GM03348 (cell line): Measurements from ENCODE around the gene BACH2.
"Not testable (repeated sequence)": the region's sequence is repeated elsewhere in the genome, so short reads cannot be mapped to it uniquely, and the experiment has no call there.

ENCODE experiments used
- DNase-seq: peaks from one replicate; pipeline ENCODE4 v3.0.0; 2012; ENCODE audit warnings: low spot score

Gene BACH2

GRCh38 chr6:90062667-90063066 lies 234.0 kb downstream of the BACH2 start:
- no peak for DNase-seq

DNA sequence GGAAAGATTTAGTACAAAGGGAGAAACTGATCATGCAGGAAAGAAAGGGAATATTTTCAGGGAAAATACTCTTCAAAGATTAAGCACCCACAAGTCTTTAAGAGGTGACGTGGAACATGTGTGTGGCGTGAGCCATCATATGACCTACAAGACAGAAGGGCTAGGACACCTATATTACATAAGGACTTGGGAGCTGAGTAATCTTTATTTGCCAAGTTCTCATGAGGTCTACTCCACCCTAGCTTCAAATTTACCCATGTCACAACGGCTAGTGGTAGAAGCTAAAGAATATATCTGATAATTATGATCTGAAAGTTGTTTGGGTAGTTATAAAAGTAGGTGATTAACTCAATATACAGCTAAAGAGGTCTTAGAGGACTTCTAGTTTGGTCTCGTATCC lies 234.6 kb downstream of the BACH2 start:
- DNase-seq, result no peak

- not testable (repeated sequence) for DNase-seq
Measured at GRCh38 chr6:90059178-90059577, 237.5 kb downstream of the BACH2 start.

GRCh38 chr6:90055924-90056323 lies 240.7 kb downstream of the BACH2 start:
- DNase-seq, result not testable (repeated sequence)

DNA sequence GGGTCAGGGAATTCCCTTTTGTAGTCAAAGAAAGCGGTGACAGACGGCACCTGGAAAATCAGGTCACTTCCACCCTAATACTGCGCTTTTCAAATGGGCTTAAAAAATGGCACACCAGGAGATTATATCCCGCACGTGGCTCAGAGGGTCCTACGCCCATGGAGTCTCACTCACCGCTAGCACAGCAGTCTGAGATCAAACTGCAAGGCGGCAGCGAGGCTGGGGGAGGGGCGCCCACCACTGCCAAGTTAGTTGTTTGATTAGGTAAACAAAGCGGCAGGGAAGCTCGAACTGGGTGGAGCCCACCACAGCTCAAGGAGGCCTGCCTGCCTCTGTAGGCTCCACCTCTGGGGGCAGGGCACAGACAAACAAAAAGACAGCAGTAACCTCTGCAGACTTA lies 242.4 kb downstream of the BACH2 start:
- not testable (repeated sequence) for DNase-seq

DNA sequence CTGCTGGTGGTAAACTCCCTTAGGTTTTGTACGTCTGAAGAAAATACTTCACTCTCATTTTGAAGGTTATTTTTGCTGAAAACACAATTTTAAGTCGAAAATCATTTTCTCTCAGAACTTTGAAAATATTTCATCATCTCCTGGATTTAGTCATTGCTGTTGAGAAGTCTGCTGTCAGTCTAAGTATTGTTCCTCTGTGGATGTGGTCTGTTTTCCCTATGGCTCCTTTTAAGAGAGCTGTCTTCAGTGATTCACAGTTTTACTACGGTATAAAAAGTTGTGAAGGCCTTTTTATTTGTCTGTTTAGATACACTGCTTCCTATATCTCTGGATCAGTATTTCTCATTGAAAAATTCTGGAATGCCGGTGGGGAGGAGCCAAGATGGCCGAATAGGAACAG lies 243.0 kb downstream of the BACH2 start:
- DNase-seq, result no peak

GRCh38 chr6:90049295-90049694 lies 247.3 kb downstream of the BACH2 start:
- no peak for DNase-seq

GRCh38 chr6:90048206-90048967 lies 248.3 kb downstream of the BACH2 start:
- DNase-seq, result no peak

- peak; percentile 11 for DNase-seq
Measured at GRCh38 chr6:90045535-90045934, 251.1 kb downstream of the BACH2 start.

GRCh38 chr6:90044833-90045381 lies 251.7 kb downstream of the BACH2 start:
- DNase-seq, result peak; percentile 23

- DNase-seq, result no peak
Measured at GRCh38 chr6:90044182-90044832, 252.3 kb downstream of the BACH2 start.

- no peak for DNase-seq
Measured at GRCh38 chr6:90040931-90041330, 255.7 kb downstream of the BACH2 start.

GRCh38 chr6:90039911-90040310 lies 256.7 kb downstream of the BACH2 start:
- DNase-seq, result peak; percentile 28

- DNase-seq, result no peak
Measured at GRCh38 chr6:90038961-90039653, 257.5 kb downstream of the BACH2 start.

DNA sequence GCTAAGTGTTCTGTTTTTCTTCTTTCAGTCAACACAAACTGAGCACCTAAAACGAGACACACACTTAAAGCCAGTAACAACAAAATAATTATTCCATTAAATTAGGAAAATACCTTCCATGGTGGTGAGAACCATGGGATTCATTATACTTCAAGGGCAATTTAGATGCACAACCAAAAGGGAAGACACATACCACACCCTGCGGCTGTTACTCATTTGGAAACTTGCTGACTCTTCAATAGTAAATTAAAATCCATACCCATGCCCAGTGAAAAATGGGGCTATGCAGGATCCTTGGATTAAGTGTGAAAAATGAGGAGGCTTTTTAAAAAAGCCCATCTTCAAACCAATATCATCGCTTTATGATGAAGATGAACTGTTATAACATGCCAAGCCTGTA lies 259.7 kb downstream of the BACH2 start:
- no peak for DNase-seq

DNA sequence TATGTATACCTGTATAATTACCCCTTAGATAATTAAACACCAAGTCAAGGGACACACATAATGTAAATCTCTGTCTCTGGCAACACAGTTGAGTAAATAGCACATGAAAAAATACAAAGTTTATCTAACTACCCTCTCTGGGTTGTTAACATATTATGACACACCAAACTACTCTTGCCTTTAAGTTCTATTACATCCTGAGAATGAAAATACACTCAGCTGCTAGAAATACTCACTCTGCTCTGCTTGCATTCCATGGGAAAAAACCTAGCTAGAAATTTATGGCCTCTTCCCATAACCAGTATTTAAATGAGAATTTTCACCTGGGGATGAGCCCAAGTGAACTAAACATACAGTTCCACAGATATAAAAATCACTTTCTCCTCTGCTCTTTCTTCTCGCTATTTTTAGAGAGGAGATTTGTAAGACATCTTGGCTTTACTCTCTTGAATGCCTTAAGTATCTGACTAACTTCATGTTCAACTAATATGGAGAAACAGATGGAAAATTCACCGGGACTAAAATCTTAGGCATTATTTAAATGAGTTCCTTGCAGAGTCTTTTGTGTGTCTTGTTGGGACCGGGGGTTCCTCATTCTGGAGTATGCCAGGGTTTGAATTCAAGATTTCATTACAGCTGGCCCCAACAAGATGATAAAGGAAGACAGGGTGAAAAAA lies 261.5 kb downstream of the BACH2 start:
- no peak for DNase-seq

- DNase-seq, result no peak
Measured at GRCh38 chr6:90033746-90034271, 262.8 kb downstream of the BACH2 start.

DNA sequence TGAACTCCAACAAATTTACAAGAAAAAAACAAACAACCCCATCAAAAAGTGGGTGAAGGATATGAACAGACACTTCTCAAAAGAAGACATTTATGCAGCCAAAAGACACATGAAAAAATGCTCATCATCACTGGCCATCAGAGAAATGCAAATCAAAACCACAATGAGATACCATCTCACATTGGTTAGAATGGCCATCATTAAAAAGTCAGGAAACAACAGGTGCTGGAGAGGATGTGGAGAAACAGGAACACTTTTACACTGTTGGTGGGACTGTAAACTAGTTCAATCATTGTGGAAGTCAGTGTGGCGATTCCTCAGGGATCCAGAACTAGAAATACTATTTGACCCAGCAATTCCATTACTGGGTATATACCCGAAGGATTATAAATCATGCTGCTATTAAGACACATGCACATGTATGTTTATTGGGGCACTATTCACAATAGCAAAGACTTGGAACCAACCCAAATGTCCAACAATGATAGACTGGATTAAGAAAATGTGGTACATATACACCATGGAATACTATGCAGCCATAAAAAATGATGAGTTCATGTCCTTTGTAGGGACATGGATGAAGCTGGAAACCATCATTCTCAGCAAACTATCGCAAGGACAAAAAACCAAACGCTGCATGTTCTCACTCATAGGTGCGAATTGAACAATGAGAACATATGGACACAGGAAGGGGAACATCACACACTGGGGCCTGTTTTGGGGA lies 264.0 kb downstream of the BACH2 start:
- not testable (repeated sequence) for DNase-seq

GRCh38 chr6:90028995-90029635 lies 267.5 kb downstream of the BACH2 start:
- no peak for DNase-seq

- no peak for DNase-seq
Measured at GRCh38 chr6:90028066-90028778, 268.4 kb downstream of the BACH2 start.
